HepG2 (cell line): ENCODE data around the gene STK32C. TPM values are rescaled to one million over a fixed set of nuclear protein-coding genes. Genes with fewer than 3 reads are reported as not detected.

Experiments used
- BCL6 ChIP-seq: IDR thresholded peaks from 2 replicates; pipeline ENCODE4 v1.6.1; 2016; ENCODE audit warnings: missing genetic modification reagents, missing compliant biosample characterization
- CHD2 ChIP-seq: IDR thresholded peaks from 2 replicates; pipeline ENCODE4 v1.6.1; 2011; ENCODE audit warnings: low read depth, low read length, improper control_type of control experiment
- FOSL2 ChIP-seq: sonication (generic); formaldehyde crosslinking; IDR thresholded peaks from 2 replicates; pipeline ENCODE4 v1.4.0; 2020; ENCODE audit warnings: missing genetic modification reagents
- FOXK1 ChIP-seq: sonication (generic); formaldehyde crosslinking; IDR thresholded peaks from 2 replicates; pipeline ENCODE4 v1.4.0; 2020; ENCODE audit warnings: low read depth, missing genetic modification reagents, borderline replicate concordance
- GATAD2A ChIP-seq: IDR thresholded peaks from 2 replicates; pipeline ENCODE4 v1.6.1; 2016
- HOXA3 ChIP-seq: sonication (generic); formaldehyde crosslinking; IDR thresholded peaks from 2 replicates; pipeline ENCODE4 v1.5.0; 2020; ENCODE audit warnings: missing genetic modification reagents
- KDM3A ChIP-seq: IDR thresholded peaks from 2 replicates; pipeline ENCODE4 v1.6.1; 2018; ENCODE audit warnings: low read depth, missing compliant biosample characterization
- NKX3-1 ChIP-seq: sonication (generic); formaldehyde crosslinking; IDR thresholded peaks from 2 replicates; pipeline ENCODE4 v1.5.0; 2020; ENCODE audit warnings: missing genetic modification reagents
- RBAK ChIP-seq: sonication (generic); formaldehyde crosslinking; IDR thresholded peaks from 2 replicates; pipeline ENCODE4 v1.5.1; 2020; ENCODE audit warnings: mild to moderate bottlenecking, missing genetic modification reagents
- SIN3B ChIP-seq: fragments of 150-350 bp; IDR thresholded peaks from 2 replicates; pipeline ENCODE4 v1.6.1; 2014; ENCODE audit warnings: low read length
- SMAD3 ChIP-seq: sonication (generic); formaldehyde crosslinking; IDR thresholded peaks from 2 replicates; pipeline ENCODE4 v1.4.0; 2020; ENCODE audit warnings: missing genetic modification reagents
- SP2 ChIP-seq: sonication (generic); formaldehyde crosslinking; IDR thresholded peaks from 2 replicates; pipeline ENCODE4 v1.5.1; 2020; ENCODE audit warnings: mild to moderate bottlenecking, missing genetic modification reagents
- STAT6 ChIP-seq: sonication (generic); formaldehyde crosslinking; IDR thresholded peaks from 2 replicates; pipeline ENCODE4 v1.4.0; 2020; ENCODE audit warnings: missing genetic modification reagents, mild to moderate bottlenecking, borderline replicate concordance
- TRAFD1 ChIP-seq: sonication (generic); formaldehyde crosslinking; IDR thresholded peaks from 2 replicates; pipeline ENCODE4 v1.5.1; 2020; ENCODE audit warnings: missing genetic modification reagents, mild to moderate bottlenecking, borderline replicate concordance
- U2AF1 ChIP-seq: fragments of 200-400 bp; formaldehyde crosslinking; optimal IDR thresholded peaks from 2 replicates; pipeline ENCODE3; 2017; ENCODE audit warnings: mild to moderate bottlenecking, low read depth, low read length
- U2AF2 ChIP-seq: fragments of 200-400 bp; formaldehyde crosslinking; IDR thresholded peaks from 2 replicates; pipeline ENCODE4 v1.6.1; 2017; ENCODE audit warnings: low read depth, mild to moderate bottlenecking, low read length
- ZBTB43 ChIP-seq: sonication (generic); formaldehyde crosslinking; conservative IDR thresholded peaks from 2 replicates; pipeline ENCODE4 v1.4.0; 2020; ENCODE audit warnings: missing genetic modification reagents
- ZNF230 ChIP-seq: sonication (generic); formaldehyde crosslinking; IDR thresholded peaks from 2 replicates; pipeline ENCODE4 v1.4.0; 2020; ENCODE audit warnings: mild to moderate bottlenecking, missing genetic modification reagents
- ZNF367 ChIP-seq: sonication (generic); formaldehyde crosslinking; IDR thresholded peaks from 2 replicates; pipeline ENCODE4 v1.4.0; 2020; ENCODE audit warnings: missing genetic modification reagents, borderline replicate concordance
- ZNF383 ChIP-seq: sonication (generic); formaldehyde crosslinking; IDR thresholded peaks from 2 replicates; pipeline ENCODE4 v1.4.0; 2020; ENCODE audit warnings: missing genetic modification reagents, mild to moderate bottlenecking, borderline replicate concordance
- ZNF468 ChIP-seq: sonication (generic); formaldehyde crosslinking; IDR thresholded peaks from 2 replicates; pipeline ENCODE4 v1.8.0; 2022; ENCODE audit warnings: mild to moderate bottlenecking, moderate library complexity, missing genetic modification reagents
- ZNF547 ChIP-seq: sonication (generic); formaldehyde crosslinking; IDR thresholded peaks from 2 replicates; pipeline ENCODE4 v1.5.1; 2020; ENCODE audit warnings: mild to moderate bottlenecking, missing genetic modification reagents
- ZNF556 ChIP-seq: sonication (generic); formaldehyde crosslinking; IDR thresholded peaks from 2 replicates; pipeline ENCODE4 v1.4.0; 2020; ENCODE audit warnings: mild to moderate bottlenecking, missing genetic modification reagents, borderline replicate concordance
- ZNF577 ChIP-seq: sonication (generic); formaldehyde crosslinking; IDR thresholded peaks from 2 replicates; pipeline ENCODE4 v1.4.0; 2020; ENCODE audit warnings: mild to moderate bottlenecking, low read depth, missing genetic modification reagents, borderline replicate concordance
- ZNF605 ChIP-seq: sonication (generic); formaldehyde crosslinking; IDR thresholded peaks from 2 replicates; pipeline ENCODE4 v1.8.0; 2022; ENCODE audit warnings: mild to moderate bottlenecking, missing genetic modification reagents
- ZNF703 ChIP-seq: sonication (generic); formaldehyde crosslinking; IDR thresholded peaks from 2 replicates; pipeline ENCODE4 v1.5.1; 2020; ENCODE audit warnings: missing genetic modification reagents, mild to moderate bottlenecking, moderate library complexity, borderline replicate concordance
- ZNF781 ChIP-seq: sonication (generic); formaldehyde crosslinking; IDR thresholded peaks from 2 replicates; pipeline ENCODE4 v1.5.1; 2020; ENCODE audit warnings: borderline replicate concordance, mild to moderate bottlenecking, missing genetic modification reagents; ENCODE audit errors: not compliant biosample characterization
- polyA plus RNA-seq, 8 experiments: library from polyadenylated mRNA; depleted of rRNA in 3 of 8; stranded (reverse) in 7 of 8; unstranded in 1 of 8; fragments of >200 nt; fragmentation: Illumina TruSeq in 4 of 8; extraction: Trizol in 4 of 8; gene quantifications; 2 replicates each; pipeline versions ENCODE4 v1.2.1 to v1.2.3, GENCODE V29; 2011 to 2016; ENCODE audit warnings: low read depth in 4 of 8, missing spikeins in 1 of 8, mixed read lengths in 1 of 8; ENCODE audit not compliant: insufficient read depth in 1 of 8
- total RNA-seq, 5 experiments: library from RNA; depleted of rRNA; stranded (reverse); fragments of >200 nt; fragmentation: Illumina TruSeq; extraction: Trizol; gene quantifications; 2 replicates each; pipeline ENCODE4 v1.2.3, GENCODE V29; 2016; ENCODE audit warnings: low read depth in 1 of 5

STK32C gene
- total and polyA plus RNA-seq, 2 of the 13 experiments (the other 11 are each of a cell fraction or from before 2014, with no cell fraction given), result 10.9 to 19.4 TPM

- TF ChIP-seq ZNF556 (no peak), CHD2 (no peak), FOSL2 (CRISPR knock-in tag) (no peak), TRAFD1 (CRISPR knock-in tag) (no peak), SMAD3 (CRISPR knock-in tag) (no peak), ZNF468 (no peak), ZNF547 (CRISPR knock-in tag) (no peak), SIN3B (no peak), ZBTB43 (CRISPR knock-in tag) (no peak), RBAK (CRISPR knock-in tag) (no peak), BCL6 (CRISPR knock-in tag) (no peak), SP2 (CRISPR knock-in tag) (no peak), ZNF367 (CRISPR knock-in tag) (no peak), ZNF383 (CRISPR knock-in tag) (no peak), ZNF781 (CRISPR knock-in tag) (no peak), STAT6 (CRISPR knock-in tag) (no peak), HOXA3 (CRISPR knock-in tag) (no peak), ZNF230 (no peak; the same call in 1 of the 2 replicates), ZNF703 (CRISPR knock-in tag) (no peak), FOXK1 (CRISPR knock-in tag) (no peak; the same call in 1 of the 2 replicates), ZNF577 (CRISPR knock-in tag) (no peak), ZNF605 (CRISPR knock-in tag) (peak; percentile 68; the same call in 1 of the 2 replicates), GATAD2A (CRISPR knock-in tag) (no peak), KDM3A (no peak), U2AF1 (no peak), NKX3-1 (CRISPR knock-in tag) (no peak; the same call in 1 of the 2 replicates), U2AF2 (no peak)
These were observed 13.0 kb downstream of the STK32C start (continued) for GRCh38 chr10:132294561-132295318.
